ENCODE measurements around the gene LYSET. TPM values are rescaled to one million over a fixed set of nuclear protein-coding genes. Genes with fewer than 3 reads are reported as not detected.

Gene LYSET
- total and polyA plus RNA-seq, 9 of the 15 experiments (the other 6 are each of a cell fraction or from before 2014, with no cell fraction given) = 7.6 to 36.6 (median 15.9) TPM

- TF ChIP-seq XRCC4 (IDR thresholded peaks at IDR 0.05; ENCODE audit: extremely low read depth, insufficient read depth, insufficient read length) = no peak
- TF ChIP-seq RUNX1 (IDR thresholded peaks at IDR 0.05; ENCODE audit: low read depth) = no peak
- no peak for TF ChIP-seq CHD7 (IDR thresholded peaks at IDR 0.05; ENCODE audit: low read depth, low read length)
- TF ChIP-seq CEBPB (tag; IDR thresholded peaks at IDR 0.05) = no peak
- no peak for TF ChIP-seq SMARCC2 (IDR thresholded peaks at IDR 0.05; ENCODE audit: low read depth)
- TF ChIP-seq PPARD (CRISPR knock-in tag; IDR thresholded peaks at IDR 0.05) = no peak
- peak; percentile 61; the same call in 1 of the 2 replicates for TF ChIP-seq RB1 (IDR thresholded peaks at IDR 0.05; ENCODE audit: low read depth)
- no peak for TF ChIP-seq NR4A1 (CRISPR knock-in tag; IDR thresholded peaks at IDR 0.05)
- no peak for TF ChIP-seq NR4A1 (tag; IDR thresholded peaks at IDR 0.05)
- TF ChIP-seq NFXL1 (CRISPR knock-in tag; IDR thresholded peaks at IDR 0.05) = no peak
- TF ChIP-seq ZNF239 (CRISPR knock-in tag; IDR thresholded peaks at IDR 0.05) = no peak
These were observed 24.7 kb upstream of the LYSET start (continued) for GRCh38 chr14:93160353-93160801.

Data from K562 (cell line).